Measurements from ENCODE around the gene SMYD1. TPM values are rescaled to one million over a fixed set of nuclear protein-coding genes. Genes with fewer than 3 reads are reported as not detected.

Gene SMYD1
- polyA plus RNA-seq, 1 donor, result not detected

DNA sequence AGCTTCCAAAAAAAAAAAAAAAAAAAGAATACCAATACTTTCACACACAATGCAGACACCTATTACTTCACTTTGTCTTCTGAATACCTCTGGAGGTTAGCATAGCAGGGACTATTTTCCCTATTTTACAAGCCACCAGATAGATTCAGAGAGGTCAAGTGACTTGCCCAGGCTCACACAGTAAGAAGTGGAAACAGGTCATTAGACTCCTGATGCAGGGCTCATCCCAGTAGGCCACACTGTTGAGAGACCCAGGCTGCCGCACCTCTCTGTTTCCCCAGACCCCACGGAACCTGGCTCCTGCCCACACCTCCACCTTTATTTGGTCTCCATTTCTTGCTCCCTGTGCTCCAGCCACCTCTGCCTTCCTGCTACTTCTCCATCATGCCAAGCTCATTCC, 19.4 kb downstream of the SMYD1 start:
- DNase-seq, result no peak

DNA sequence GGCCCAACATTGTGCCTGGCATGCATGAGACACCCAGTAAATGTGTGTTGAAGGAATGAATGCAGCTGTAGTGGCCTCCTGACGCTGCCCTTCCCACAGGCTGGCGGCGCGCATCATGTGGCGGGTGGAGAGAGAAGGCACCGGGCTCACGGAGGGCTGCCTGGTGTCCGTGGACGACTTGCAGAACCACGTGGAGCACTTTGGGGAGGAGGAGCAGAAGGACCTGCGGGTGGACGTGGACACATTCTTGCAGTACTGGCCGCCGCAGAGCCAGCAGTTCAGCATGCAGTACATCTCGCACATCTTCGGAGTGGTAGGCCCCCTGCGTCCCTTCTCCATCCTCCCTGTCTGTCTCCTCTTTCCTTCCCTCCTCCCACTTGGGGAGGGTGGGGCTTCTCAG, 20.1 kb downstream of the SMYD1 start:
- no peak for DNase-seq

DNA sequence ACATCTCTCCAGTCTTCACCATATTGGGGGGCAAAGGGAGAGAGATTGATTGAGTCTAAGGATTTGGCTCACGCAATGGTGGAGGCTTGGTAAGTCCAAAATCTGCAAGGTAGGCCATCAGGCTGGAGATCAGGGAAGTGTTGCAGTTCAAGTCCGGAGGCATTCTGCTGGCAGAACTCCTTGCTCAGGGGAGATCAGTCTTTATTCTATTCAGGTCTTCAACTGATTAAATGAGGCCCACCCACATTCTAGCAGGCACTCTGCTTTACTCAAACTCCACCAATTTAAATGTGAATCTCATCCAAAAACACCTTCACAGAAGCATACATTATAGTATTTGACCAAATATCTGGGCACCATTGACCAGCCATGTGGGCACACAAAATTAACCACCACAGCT, 21.4 kb downstream of the SMYD1 start:
- DNase-seq, result no peak

DNA sequence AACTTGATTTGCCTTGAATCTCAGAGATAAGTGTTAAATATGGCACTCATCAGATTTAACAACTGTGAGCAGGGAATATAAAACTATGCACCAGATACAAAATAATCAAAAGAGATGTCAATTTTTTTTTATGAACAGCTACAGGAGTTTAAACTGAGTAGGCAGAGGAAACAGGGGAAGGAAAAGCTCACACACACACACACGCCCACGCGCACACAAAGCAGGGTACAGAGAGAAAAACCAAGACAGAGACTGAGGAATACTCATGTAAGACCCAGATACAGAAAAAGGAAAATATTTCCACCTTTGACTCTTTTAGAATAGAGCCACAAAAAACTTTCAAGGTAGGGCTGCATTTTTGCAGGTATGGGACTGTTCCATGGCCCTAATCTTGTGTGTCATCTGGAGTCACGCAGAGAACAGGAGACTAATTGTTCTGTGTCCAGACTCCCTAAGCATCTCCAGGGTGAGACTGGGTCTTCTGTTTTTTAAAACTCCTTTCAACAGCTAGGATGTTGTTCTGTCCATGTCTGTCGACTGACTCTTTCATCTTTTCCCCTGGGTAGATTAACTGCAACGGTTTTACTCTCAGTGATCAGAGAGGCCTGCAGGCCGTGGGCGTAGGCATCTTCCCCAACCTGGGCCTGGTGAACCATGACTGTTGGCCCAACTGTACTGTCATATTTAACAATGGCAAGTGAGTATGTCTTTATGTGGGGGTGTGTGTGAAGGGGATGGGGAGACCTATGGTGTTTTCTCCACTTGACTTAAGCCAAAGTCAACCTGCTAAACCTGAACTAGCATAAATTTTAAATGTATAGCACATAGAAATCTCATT, 23.0 kb downstream of the SMYD1 start:
- DNase-seq, result no peak

DNA sequence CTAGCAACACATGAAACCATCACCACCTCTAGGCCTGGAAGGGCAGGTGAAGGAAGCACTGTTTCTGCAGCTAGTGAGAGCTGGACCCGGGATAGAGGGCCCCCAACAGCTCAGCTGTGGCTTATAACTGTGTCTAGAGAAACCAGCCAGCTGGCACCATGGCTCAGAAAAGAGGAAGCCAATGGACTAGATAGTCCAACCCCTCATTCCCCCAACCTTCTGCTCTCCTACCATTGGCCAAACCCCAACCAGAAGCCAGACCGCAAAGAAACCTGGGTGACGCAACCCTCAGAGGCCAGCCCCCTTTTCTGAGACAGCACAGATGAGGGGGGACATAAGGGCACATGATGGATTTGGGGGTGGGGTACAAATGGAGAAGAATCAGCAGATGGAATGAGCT, 24.3 kb downstream of the SMYD1 start:
- DNase-seq, result no peak

DNA sequence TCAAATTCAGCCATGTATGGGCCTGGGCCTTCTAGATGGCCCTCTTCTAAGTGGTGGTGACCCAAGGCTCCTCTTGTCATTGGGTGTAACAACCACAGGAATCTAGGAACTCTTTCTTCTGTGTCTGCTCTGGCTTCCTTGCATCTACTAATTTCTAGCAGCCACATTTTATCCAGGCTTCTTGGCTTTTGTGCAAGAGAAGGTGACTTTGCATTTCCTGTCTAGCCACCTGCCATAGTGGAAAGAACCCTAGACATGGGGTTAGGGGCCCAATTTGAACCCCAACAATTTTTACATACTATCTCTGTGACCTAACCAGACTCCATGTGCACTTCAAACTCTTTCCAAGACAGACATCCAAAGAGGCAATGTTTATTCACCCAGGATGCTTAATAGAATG, 25.1 kb downstream of the SMYD1 start:
- DNase-seq, result no peak

DNA sequence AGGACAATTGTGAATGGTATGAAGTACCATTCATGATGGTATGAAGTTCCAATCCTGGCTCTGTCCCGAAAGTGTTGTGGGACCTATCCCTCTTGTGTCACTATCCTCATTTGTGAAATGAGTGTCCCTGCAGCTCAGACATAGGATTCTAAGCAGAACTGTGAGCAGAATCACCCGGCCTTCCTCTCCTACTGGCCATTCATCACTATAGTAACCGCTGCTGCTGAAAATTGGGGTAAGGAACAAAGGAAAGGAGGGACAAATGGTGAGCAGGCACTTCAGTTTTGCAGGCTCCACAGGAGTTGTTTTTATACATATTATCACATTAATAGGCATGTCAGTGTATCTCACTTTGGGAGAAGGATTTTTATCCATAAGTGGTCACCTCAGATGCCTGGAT, 27.4 kb downstream of the SMYD1 start:
- no peak for DNase-seq

DNA sequence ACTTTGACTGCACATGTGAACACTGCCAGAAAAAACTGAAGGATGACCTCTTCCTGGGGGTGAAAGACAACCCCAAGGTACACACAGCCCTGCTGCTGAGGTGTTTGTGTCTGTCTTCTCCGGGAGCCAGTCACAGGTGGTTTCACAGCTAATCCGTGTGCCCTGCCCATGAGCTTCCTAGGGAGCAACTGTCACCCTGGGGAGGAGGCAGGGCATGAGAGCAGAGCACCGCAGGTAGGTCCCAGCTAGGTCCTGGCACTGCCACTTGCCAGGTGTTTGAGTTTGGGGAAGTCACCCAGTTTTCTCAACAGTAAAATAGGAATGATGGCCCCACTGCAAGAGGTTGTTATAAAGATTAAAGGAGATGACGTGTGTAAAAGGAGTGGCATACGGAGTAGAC, 29.1 kb downstream of the SMYD1 start:
- no peak for DNase-seq

DNA sequence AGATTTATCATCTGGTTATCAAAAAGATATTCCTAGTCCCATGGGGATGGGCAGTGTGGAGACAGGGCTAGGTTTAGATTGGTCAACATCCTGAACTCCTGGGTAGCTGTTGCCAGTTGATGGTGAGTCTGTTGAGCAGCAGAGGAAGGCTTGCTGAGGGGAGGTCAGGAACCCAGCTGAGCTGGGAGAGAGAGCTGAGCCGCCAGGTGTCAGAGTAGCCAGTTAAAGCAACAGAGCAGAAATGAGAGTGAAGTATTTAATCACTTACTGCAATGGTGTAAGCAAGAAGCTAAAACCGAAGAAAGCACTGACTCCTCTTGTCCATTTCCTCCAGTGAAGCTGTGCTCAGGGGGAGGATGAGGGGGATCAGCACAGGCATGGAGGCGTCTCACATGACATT, 29.6 kb downstream of the SMYD1 start:
- no peak for DNase-seq

DNA sequence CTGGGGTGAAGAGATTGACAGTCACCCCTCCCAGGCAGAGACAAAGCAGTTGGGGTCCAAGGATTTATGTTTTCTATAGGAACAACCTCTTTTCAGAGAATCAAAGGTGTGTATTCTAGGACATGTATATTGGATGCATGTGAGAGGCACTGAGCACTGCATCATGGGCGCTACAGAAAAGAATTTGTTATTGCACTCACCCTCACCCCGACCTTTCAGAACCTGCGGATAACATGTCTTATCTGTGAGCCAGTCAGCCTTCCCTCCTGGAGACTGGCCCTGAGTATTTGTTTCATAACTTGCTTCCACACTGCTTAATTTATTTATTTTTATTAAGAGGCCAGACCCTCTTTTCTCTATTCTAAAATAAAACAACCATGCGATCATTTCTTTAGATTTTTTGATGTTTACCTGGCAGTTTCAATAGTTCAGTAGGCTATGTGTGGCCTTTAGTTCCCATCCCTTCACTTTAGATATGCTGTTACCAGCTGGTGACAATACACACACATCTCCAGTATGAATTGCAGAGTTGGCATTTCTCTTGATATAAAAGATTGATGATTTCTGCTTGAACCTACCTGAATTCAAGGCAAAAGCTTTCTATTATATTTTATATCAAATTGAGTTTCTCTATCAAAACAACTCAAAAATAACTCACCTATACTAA, 30.4 kb downstream of the SMYD1 start:
- no peak for DNase-seq

DNA sequence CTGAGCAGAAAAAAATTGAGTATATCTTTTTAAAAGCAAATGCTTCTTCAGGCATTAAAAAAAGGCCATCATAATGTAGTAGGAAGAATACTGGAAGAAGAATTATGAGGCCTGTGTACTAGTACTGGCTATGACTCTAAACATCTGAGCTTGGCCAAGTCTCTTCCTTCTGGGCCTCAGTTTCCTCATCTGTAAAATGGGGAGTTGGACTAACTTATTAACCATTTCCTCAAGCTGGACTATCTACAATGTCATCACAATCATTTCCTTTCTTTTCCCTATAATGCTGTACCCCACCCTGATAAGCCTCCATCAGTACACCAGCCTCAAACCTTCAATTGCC, 30.9 kb downstream of the SMYD1 start:
- DNase-seq, result no peak

DNA sequence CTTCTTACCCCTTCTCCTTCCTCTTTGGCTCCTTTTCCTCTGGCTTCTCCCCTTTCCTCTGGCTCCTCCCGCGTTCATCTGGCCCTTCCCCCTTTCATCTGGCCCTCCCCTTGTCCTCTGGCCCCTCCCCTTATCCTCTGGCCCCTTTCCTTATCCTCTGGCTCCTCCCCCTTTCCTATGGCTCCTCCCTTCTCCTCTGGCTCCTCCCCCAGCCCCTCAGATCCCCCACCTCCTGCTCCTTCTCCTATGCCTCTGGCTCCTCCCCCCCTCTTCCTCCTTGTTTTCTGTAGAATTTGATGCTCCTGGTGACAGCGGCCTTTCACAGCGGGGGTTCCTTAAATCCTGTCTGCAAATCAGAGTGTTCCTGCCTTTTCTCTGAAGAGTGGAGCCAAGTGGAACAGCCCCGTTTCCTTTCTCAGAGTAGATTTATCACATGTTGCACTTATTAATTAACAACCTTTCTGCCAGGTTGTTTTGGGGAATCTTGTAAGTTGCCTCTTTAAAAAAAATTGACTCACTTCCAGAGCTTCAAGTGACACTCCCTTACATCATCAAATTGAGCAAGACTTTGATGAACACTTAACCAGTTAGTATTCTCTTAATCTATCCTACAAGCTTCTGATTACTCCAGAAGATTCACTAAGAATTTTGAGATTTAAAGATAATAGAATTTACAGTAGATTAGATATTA, 32.3 kb downstream of the SMYD1 start:
- no peak for DNase-seq

DNA sequence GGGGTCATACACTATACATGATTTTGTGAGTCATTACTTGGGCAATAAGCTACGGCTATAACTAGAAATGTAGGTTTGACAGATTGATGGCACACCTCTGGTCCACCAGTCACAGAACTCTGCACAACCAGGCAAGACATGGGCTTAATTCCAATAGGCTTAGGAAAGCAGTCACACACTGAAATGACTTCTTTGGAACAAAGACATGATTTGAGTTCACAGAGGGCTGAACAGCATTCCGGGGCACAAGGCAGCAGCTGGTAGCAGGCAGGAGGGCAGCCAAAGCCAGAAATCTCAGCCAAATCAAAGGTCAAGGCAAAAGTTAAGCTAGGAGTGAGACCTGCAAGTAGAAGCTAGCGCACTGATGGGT, 32.8 kb downstream of the SMYD1 start:
- no peak for DNase-seq

DNA sequence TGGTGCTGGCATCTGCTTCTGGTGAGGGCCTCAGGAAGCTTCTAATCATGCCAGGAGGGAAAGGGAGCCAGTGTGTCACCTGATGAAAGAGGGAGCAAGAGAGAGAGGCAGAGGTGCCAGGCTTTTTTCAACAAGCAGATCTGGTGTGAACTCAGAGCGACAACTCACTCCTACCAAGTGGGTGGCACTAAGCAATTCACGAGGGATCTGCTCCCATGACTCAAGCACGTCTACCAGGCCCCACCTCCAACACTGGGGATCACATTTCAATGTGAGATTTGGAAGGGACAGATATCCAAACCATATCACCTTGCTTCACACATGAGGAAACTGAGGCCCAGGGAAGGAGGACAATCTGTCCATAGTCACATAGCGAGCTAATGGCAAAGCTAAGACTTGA, 41.2 kb downstream of the SMYD1 start:
- DNase-seq, result no peak

DNA sequence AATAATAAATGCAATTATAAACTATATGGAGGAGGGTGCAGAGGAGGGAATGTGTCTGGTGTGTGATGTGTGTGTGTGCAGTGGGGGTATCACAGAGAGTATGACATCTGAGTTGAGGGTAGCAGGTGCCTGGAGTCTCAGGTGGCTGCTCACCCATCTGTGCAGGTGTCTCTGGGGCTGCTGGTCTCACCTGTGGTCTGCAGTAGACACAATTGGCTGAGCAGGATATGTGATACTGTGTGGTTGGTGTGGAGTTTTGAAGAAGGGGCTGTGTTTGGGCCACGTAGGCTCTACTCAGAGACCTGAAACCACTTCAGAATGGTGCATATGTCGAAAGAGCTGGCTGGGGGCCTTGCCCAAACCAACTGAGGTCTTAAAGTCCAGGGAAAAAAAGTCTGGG, 43.2 kb downstream of the SMYD1 start:
- DNase-seq, result no peak

DNA sequence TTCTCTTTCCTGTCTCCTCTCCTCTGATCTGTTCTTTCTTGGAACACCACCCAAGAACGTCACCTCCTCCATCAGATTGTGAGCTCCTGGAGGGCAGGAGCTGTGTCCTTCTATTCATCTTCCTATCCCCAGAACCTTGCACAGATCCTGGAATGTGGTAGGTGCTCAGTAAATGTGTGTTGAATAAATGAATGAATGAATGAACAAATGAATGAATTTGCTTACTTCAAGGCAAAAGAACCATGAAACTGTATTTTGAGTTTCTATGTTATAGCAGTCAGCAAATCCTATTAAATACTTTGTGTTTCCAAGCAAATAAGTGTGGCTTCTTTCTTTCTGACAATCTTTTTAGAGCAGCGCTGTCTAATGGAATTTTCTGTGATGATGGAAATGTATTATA, 45.4 kb downstream of the SMYD1 start:
- DNase-seq, result no peak

DNA sequence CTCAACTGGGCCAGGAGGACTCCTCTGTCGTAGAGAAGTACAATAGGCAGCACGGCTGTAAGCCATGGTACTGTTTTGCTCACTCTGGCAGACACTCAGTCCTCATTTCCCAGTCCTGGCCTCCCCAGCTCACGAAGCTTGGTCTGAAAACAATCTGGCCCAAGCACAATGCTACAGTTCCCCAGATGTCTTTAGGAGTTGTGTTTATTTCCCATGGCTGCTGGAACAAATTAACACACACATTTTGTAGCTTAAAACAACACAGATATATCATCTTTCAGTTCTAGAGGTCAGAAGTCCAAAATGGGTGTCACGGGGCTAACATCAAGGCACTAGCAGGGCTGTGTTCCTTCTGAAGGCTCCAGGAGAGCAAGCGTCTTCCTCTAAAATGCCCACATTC, 47.3 kb downstream of the SMYD1 start:
- DNase-seq, result no peak

DNA sequence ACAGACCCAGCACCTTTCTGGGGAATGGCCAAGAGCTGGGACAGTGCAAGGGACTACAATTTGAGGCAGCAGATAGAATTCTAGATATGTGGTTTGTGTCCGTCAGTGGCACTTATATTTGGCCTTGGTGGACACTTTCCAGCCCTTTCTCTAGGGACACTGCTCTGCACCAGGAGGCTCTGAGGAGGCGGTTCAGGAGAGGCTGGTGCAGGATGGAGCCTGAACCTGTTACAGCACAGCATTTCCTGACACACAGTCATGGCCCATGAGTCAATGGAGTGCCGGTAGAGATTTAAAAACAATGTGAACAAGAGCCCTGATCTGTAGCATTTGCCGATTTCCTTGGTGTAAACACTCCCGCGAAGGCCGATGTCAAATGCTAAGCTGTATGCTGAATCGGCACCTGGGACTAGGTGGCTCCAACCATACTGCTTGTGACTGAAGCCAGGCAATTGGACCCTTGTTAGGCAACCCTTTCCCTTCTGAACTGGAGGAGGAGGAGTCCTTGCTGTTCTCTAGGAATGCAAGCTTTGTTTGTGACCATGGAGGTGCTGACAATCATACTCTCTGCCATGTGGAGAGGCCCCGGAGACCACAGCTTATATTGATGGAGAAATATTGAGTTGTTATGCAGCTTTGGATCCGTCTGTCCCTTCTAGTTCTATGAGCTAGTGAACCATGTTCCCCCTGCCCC, 48.3 kb downstream of the SMYD1 start:
- no peak for DNase-seq

DNA sequence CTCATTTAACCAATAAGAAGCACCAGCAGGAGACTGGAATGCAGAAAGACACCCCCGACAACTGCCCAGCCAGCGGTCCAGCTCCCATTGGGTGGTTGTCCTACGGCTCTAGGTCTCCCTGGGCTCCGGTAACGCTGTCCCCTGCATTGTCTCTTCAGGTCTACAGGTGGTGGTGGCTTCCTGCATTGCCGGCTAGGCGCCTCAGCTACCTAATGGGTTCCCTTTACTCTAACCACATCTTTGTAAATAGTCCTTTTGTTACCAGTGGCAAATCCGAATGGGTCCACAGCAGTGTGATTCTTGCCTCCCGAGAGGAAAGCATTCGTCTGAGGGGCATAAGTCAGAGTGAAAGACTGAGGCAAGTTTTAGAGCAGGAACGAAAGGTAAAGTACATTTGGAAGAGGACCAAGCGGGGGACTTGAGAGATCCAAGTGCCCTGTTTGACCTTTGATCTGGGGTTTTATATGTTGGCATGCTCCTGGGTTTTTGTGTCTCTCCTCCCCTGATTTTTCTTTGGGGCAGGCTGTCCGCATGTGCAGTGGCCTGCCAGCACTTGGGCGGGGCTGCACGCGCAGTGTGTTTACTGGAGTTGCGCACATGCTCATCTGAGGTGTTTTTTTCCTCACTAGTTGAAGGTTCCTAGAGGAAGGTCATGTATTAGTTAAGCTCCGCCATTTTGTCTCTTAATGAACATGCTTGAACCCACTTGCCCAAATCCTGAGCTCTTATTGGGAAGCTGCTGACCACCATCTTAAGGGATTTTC, 49.2 kb downstream of the SMYD1 start:
- DNase-seq, result no peak

DNA sequence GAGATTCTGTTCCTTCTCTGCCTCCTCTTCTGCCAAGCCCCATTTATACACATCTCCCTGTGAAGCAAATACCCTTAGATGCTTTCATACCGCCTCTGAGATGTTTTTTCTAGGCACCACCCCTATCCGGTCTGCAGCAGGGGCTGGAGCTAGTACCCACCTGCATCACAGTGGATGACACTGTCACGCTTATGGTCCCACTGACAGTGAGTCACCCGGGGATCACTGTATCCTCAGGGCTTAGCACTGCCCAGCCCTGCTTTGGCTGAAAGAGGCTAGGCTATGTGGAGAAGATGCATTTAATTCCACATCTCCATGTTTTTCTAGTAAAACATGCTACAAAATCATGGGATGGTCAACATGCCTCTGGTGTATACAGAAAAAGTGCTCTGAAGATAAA, 50.3 kb downstream of the SMYD1 start:
- DNase-seq, result no peak

DNA sequence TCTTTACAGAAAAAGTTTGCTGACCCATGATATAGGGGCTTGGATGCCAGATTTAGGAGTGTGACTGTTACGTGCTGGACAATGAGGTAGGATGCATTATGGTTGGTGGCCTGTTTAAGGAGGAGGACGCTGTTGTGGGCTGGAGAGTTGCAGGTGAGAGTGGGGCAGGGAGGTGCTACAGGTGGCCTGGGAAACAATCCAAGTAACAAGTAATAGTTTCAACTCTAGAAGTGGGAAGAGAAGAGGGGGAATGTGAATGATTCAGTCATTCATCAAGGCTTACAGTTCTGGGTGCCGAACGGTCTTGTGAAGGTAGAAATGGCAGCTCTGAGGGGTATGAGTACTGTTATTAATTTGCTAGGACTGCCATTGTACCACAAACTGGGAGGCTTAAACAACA, 54.1 kb downstream of the SMYD1 start:
- DNase-seq, result no peak
